Stimulated activated CD4-positive, alpha-beta T cell treated with anti-CD3 and anti-CD28 coated beads, Interleukin-1b, Interleukin-23, amount 100 ng/mL, for 4 hours (primary cell): ENCODE data around the gene WSCD1.

Experiments used
- DNase-seq, 2 donors: peaks; one replicate each; pipeline ENCODE4 v3.0.0-alpha.2; 2020; ENCODE audit warnings: low read depth in 2 of 2

Gene WSCD1

DNA sequence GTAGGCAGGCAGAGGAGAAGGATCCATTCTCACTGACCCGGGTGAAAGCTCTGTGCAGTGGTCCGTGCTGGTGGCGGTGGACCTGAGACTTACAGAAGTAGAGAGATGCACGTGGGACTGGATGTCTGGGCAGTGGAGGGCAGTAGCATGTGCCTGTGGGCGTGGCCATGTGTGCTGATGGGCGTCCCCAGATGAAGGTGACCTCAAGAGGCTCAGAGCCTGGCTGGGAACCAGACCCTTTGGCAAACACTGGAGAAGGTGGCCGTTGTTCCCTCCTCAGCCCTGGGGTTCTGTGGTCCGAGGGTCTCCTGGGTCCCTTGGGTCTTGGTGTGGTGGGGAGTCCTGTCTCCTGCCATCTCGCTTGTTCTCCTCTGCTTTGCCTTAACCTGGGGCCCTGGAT, 15.6 kb downstream of the WSCD1 start:
- no peak for DNase-seq

DNA sequence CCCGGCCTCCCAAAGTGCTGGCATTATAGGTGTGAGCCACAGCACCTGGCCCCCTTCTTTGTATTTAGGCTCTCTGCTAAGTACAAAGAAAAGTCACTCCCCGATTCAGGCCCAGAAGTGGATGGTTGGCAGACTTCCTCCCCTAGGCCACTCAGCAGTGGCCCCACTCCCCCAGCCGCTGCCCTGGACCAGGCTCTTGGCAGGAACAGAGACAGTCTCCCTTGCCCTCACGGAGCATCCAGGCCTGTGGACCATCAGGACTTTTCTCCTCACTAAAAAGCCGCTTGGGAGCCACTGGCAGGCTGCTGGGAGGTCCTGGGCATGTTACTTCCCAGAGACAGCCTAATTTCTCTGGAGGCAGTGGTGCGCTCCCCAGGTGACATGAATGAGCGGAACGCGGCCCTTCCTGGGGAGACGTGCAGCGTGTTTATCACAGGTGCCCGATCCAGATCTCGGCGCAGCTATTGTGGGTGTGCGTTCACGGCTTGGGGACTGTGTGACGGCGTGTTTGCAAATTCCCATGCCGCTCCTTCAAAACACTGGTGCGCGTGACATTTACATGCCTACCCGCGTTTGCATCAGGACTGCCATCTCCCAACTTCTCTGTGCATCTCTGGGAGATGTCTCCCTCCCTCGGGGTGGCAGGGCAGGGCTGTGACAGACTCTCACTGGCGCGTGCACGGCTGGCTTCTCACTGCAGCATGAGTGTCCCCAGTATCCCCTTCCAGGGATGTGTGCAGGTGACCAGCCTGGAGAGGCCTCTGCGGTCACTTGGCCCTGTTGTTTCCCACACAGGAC, 16.6 kb downstream of the WSCD1 start:
- no peak for DNase-seq

DNA sequence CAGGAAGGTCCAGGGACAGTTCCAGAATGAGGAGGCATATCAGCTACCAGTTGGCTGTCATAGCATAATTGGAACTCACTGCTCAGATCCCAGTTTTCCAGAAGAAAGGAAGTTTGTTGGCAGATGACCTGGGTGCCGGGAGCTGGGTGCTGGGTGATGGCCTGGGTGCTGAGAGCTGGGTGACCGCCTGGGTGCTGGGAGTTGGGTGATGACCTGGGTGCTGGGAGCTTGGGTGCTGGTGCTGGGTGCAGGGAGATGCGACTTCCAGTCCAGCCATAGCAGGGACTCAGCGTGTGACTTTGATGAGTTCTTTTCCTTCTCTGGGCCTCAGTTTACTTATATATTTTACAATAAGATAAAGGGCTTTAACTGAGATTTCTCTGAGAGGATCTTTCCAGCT, 18.0 kb downstream of the WSCD1 start:
- no peak for DNase-seq

DNA sequence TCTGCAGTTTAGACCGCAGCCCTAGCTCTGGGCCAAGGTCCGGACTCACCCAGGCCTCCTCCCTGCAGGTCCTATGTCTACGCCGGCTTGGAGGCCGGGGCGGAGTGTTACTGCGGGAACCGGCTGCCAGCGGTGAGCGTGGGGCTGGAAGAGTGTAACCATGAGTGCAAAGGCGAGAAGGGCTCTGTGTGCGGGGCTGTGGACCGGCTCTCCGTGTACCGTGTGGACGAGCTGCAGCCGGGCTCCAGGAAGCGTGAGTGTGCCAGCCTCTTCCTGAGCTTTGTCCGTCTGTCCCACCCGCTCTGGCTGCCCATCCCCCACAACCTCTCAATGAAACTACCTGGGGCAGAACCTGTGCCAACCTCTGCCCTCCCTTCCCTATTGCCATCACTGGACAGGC, 20.1 kb downstream of the WSCD1 start:
- DNase-seq = no peak

DNA sequence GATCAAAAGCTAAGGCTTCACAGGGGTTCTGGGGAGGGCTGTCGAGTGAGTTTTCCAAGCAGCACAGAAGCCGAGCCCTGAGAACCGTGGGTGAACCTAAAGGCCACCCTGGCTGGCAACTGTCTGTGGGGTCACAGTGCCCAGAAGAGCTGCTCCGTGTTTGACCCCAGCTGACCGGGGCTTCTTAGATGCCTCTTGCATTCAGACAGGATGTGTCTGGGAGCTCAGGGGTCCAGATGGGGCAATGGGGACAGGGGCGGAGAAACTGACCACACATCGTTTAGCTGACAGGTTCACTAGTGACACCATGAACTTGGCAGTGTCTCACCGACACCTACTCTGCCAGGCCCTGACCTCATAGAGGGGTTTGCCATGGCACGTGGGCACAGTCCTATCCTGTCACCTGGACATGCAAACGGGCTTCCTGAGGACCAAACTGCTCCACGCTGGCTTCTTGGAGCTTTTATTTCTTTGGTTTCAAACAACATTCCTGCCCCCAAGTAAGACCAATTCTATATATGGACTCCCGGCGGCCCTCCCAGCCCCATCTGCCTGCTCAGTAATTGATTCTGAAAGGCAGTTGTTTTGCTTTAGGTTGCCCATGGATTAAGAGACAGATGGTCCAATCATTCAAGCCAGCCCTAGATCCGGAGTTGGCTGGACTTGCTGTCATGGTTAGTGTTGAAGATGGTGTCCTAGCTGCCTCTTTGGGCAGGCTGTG, 22.2 kb downstream of the WSCD1 start:
- DNase-seq = no peak

DNA sequence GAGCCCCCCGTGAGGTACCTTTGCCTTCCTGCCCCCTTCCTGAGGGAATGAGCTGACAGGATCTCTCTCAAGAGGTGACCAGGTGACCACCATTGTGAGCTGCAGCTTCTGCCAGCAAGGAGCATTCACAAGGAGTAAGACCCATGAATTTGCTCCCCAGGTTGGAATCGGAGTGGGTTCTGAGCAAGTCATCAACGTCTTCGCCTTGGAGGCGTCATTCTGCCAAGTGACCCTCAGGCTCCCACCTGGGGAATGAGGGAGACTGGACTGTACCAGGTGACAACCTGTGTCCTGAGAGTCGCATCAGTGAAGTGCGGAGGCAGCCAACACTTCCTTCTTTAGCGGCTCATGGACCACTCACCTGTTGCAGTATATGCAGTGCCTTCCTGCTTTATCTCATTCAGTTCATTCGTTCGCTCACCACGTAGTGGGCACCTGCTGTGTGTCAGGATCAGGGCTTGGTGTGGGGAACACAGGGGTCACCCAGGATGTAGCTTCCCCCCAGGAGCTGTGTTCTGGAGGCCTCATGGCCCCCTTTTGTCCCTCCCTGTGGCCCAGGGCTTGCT, 22.8 kb downstream of the WSCD1 start:
- no peak for DNase-seq

DNA sequence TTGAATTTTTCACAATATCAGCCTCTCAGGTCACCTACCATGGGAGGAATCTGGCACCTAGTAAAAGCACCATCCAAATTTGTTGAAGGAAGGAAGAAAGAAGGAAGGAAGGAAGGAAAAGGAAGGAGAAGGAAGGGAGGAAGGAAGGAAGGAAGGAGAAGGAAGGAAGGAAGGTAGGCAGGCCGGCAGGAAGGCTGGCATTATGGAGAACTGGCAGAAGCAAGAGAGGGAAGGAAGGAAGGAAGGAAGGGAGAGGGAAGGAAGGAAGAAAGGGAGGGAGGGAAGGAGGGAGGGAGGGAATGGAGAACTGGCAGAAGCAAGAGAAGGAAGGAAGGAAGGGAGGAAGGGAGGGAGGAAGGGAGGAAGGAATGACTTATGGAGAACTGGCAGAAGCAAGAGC, 24.3 kb downstream of the WSCD1 start:
- no peak for DNase-seq

DNA sequence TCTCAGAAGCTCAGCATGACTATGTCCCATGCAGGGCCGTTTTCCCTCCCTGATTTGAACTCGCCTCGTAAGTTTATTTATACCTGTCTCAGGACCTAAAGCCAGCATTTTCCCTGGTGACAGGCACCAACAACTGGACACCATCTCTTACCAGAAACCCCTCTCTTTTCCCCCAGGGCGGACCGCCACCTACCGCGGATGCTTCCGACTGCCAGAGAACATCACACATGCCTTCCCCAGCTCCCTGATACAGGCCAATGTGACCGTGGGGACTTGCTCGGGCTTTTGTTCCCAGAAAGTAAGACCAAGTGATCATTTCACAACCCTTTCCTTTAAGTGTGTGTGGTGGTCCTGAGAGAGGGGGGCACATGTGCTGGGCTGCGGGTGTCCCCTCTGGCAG, 24.7 kb downstream of the WSCD1 start:
- no peak for DNase-seq

DNA sequence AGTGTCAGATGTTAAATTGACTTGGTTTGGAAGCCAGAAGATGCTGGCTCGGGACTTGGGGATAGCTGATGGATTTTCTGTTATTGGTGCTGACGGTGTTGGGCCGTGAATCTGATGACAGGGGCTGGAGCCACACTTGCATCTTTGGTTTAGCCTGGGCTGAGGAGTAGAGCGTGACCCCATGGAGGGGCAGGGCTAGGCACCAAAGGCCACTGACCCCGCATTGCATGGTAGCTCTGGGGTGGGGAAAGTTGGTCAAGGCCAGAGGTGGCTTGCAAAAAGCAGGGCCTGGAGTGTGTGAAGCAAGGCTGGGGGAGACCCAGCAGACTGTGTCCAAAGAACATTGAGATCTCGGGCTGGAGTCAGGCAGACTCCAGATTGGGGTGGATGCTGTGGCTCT, 25.3 kb downstream of the WSCD1 start:
- DNase-seq = no peak

DNA sequence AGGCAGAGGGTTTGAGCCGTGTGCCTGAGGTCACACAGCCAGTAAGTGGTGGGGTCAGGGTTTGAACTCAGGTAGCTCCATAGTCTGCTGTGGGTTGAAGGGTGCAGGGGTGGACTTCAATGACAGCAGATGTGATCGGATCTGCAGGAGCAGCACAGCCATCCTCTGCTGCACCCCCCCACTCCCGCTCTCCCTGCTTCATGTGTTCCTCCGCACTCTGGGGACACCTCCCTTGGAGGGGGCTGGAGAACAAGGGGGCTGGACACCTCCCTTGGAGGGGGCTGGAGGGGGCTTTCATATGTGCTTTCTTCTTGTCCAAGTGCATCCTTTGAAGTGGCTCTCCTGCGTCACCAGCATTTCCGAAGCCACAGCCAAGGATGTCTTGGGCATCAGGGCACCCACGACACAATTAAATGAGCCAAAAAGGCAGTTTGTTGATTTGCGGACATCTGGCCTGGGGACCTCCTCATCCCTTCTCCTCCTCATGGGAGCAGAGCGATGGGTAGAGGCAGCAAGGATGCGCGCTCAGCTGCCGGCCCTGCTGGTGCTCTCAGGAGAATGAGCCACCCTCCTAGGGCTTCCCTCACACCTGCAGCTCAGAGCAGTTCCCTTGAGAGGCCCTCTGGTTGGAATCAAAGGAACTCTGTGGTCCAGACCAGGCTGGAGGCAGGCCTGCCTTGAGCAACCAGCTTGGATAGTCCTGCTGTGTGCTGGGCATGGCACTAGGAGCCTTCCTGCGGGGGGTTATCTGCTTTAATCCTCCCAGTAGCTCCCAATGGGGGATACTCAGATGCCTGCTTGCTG, 26.2 kb downstream of the WSCD1 start:
- no peak for DNase-seq

DNA sequence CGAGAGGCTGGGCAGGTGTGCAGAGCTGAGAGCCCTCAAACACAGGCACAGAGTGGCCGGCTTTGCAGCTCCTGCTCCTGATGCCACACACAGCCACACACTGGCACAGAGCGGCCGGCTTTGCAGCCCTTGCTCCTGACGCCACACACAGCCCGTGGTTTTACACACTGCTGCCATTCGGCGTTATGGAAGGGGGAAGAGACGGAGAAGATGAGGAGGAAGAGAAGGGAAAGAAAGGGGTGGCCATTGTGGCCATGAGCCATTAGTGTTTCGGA, 26.8 kb downstream of the WSCD1 start:
- DNase-seq = no peak

DNA sequence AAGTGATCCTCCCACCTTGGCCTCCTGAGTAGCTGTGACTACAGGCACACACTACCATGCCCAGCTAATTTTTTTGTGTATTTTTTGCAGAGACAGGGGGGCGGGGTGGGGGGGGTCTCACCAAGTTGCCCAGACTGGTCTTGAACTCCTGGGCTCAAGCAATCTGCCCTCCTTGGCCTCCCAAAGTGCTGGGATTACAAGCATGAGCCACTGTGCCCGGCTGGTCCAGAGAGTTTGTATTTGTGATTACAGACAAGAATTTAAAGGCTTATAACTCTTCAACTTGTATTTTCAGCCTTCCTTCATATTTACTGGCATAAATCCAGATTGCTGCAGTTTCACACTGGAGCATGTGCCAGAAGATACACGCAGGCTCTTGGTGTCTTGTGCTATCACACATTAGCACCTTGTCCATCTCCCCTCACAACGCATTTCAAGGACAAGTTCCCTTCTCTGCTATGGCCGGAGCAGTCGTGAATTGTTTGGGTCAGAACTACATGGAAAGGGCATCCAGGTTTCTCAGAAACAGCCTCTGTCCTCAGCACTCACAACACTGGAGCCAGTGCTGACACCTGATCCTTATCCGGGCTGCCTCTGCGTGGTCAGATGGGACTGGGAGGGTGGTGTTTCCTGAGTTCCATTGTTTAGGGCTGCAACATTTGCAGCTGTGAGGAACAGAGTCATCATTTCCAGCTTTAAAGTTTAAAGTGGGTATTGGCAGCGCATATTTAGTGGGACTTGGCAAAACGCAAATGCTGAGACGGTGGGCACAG, 28.1 kb downstream of the WSCD1 start:
- DNase-seq = no peak

DNA sequence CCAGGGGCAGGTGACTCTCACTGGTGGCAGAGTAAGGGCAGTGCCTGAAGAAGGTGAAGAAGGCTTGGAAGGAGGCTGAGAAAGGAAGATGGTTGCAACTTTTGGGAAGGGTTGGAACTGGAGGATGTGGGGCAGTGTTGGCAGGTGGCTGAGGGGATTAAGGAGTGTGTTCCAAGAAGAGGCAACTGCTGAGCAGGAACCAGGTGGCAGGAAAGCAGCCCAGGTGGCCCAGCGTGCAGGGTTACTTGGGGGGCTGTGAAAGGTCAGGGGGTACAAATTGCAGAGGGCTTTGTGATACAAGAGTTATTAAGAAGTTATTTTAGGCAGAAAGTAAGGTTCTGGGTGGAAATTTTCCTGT, 28.6 kb downstream of the WSCD1 start:
- DNase-seq = no peak

DNA sequence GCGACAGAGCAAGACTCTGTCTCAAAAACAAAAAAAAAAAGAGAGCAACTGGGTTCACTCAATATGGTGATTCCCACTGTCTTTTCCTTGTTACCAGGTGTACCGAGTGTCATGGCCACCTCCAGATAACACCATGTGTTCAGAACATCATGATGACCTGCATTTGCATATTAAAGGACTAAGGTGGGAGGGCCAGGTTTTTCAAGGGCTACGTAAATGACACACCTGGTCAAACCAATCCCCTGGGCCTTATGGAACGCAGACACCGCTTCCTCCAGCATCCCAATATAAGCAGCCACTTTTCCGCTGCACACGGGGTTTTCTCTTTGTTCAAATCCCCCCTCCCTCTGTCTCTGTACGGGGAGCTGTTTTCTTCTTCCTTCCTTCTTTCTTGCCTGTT, 29.3 kb downstream of the WSCD1 start:
- DNase-seq = no peak

DNA sequence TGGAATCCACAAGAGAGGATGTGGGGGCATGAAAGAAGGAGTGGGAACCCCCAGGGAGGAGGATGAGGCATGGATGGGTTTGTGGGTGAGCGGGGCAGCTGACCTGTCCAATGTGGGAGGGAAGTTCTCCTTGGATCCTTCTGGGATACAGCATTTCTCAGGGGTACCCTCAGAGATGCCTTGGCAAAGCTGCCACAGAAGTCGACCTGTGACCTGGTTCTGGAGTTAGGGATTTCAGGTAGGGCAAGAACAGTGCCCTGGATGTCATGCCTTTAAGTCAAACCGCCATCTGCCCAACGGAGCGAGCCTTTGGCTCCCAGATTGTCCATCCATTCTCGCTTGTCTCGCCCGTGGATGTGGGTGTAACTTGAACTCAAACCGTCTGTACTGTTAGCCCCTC, 30.0 kb downstream of the WSCD1 start:
- DNase-seq = no peak

DNA sequence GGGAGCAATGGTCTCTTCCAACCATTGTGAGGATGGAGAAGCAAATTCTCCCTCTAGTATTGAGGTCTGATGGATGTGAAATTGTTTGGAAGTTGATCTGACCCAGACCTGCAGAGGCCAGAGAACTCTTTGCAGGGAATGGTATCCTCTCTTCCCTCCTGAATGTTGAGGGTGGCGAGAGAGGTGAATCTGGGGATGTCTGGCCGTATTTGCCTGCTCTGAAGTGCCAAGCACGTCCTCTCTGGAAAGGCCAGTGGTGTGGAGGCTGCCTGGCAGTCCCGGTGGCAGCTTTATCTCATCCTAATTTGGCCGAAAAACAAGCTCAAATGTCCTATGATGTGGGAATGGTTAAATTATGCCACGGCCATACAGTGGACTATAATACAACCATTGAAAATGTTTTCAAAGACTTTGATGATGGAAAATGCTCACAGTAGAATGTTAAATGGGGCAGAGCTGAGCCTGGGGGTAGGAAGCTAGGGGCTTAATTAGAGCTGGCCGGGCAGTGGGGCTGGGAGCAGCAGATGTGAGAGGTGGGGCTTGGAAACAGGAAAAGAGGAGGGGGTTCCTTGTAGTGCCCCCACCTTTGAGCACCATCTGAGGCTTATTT, 30.8 kb downstream of the WSCD1 start:
- DNase-seq = no peak

DNA sequence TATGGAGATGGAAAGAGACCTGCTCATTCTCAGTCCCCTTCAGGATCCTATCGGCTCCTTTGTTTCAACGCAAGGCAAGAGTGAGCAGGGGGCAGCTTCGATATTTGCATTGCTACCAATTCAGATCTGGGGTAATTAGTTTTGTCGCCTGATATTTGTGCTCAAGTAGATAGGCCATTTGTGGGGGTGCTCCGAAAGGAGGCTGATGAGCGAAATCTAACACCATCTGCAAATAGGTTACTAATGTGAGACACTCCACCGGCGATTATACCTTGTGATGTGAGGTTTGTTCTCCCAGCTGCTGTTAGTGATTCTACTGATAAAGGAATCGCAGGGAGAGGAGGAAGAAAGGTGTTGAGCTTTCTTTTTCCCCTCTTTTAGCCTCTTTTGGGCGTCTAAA, 31.5 kb downstream of the WSCD1 start:
- no peak for DNase-seq

DNA sequence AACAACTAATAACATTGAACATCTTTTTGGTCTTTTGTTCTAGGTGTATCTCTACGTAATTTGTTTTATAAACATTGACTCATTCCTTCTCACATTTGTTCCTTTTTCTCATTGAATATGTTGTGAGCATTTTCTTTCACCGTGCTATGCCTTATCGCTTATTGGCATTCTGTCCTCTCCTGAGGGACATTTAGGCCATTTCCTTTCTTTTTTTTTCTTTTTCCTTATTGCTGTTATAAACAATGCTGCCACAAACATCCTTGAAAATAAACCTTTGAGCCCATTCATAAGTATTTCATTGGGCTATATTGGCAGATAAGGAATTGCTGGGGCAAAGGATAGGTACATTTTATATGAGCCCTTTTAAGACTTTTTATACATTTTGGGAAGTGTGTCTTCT, 32.4 kb downstream of the WSCD1 start:
- no peak for DNase-seq

DNA sequence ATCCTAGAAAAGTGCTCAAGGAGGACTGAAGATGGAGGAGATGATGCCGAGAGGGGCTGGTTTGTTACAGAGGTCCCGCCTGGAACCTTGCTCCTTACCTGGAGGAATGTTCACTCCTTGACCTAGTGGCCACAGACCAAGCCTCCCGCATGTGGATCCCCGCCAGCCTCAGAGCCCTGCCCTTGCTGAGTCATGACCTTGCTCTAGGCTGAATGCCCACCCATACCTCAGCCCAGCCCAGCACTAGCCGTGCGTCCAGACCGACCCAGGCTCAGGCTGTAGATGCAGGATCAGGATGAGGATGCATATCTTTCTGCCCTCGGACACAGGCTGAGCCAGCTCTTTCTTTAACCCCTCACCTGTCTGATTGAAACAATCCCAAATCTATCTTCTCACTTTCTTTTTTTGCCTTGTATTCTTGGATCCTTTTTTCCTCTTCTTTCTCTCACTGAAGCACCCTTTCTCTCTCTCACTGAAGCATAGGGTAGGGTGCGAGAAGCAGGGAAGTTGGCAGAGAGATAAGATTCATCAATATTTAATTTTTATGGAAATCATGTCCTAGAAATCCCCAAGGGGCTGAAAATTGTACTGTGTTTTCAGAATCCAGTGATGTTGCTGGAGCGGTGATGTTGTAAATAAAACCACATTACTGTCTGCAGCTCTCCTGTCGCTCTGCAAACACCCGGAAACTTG, 34.9 kb downstream of the WSCD1 start:
- no peak for DNase-seq

DNA sequence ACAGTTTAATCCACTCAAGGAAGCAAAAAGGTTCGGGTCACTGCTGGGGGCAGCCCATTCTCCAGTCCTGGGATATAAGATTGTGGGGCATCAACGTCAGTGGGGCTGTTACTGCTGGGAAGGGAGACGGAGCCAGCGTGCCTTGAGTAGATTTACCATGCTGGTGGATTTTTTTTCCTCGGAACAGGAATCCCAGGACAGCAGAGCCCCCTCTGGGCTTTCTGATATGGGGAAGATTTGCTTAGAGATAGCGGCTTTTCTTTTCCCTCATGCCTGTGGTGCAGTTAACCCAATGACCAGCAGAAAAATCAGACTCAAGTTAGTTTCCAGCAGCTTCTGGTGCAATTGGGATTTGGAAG, 35.4 kb downstream of the WSCD1 start:
- no peak for DNase-seq

DNA sequence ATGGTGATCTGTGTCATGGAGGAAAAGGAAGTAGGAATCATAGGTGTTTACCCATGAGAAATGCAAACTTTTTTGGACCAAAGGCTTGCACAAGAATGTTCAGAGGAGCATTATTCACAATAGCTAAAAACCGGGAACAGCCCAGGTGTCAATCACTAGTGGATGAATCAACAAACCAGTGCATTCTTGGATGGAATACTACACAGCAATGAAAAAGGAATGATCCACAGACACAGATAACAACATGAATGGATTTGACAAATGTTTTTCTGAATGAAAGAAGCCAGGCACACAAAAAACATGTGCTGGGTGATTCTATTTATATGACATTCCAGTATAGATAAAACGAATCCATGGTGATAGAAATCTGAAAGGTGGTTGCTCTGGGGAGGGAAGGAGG, 36.0 kb downstream of the WSCD1 start:
- no peak for DNase-seq
